Right forelimb (tissue), 1 donor: ENCODE data around the gene INKA1.
"Not testable (repeated sequence)": the region's sequence is repeated elsewhere in the genome, so short reads cannot be mapped to it uniquely, and the experiment has no call there.

Experiments used
- DNase-seq: peaks from one replicate; pipeline ENCODE4 v3.0.0-alpha.2; 2018

The INKA1 gene

DNA sequence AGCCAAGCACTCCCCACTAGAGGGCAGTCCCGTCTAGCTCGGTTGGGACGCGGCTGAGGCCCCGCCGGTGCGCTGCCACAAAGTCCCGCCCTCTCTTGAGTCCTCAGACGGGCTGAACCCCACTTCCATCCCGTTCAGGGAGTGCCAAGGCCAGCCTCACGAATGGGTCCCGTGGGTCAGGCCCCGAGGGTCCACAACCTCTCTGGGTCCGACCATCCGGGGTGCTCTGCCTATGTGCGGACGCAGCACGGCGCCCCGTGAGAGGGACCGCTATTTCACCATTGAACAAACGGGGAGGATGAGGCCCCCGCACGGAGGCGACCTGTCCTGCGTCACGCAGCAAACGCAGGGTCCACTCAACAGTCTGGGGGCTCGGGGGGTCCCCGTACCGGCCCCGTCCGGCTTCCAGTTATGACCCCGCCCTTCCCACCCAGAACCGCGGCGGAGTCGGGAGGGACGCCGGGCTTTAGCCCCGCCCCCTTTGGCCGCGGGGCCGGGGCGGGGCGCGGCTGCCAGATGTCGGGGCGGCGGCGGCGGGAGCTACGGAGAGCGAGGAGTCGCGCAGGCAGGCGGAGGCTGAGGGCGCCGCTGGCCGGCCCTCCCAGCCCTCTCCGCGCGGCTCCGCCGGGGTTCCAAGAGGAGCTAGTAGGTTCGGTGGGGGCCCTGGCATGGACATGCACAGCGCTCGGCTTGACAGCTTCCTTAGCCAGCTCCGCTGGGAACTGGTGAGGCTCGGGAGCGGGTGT is at the start of gene INKA1:
INKA1 (plus strand) TSS at position 543 of the 746 bp plus-strand sequence; CDS start at position 675, 132 bp downstream.
- DNase-seq: peak; percentile 93

DNA sequence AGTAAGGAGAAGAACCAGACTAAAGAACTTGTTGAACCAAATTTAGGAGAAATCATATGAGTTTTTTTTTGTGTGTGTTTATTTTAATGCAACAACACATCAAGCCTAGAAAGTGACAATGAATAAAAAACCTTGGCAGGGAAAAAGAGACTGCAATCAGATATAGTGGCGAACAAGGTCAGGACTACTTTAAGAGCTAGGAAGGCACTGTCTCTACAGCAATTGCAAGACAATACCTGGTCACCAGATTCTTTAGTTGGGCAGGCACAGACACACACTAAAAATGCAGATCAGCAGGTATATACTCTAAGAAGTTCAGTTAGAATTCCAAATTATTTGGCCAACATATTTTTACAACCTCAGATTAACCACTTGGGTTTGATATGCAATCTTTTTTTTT is 48.5 kb upstream of the INKA1 start:
- DNase-seq: no peak

GRCh38 chr3:49756036-49756435 is 47.0 kb upstream of the INKA1 start:
- DNase-seq: no peak

DNA sequence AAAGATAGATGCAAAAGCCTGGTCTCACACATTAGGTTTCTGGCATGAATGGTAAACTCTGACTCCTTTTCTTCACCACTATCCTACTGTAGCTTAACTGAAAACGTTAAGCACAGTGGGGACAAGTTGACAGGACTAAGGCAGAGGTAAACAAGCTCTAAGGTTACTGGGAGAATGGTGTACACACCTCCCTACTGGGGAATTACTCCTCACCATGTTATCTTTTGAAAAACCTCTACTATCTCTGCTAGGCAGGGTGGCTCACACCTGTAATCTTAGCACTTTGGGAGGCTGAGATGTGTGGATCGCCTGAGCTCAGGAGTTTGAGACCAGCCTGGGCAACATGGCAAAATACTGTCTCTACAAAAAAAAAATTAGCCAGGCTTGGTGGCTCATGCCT is 45.9 kb upstream of the INKA1 start:
- DNase-seq: no peak

DNA sequence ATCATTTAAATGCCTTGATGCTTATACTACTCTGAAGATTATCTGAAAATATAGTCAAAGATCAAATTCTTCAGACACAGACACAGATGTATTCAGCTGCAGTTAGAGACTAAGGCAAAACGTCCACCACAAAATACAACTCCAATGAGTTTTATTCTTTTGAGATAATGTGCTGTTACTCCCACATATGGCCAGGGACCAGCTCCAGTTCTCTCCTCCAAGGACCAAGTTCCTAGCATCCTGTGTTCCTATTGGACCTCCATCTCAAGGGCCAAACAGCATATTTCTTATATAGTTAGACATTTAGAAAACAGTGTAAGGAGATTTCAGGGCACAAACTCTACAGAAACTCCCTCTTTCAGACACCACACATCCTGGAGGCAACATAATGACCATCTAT is 43.8 kb upstream of the INKA1 start:
- DNase-seq: no peak

- no peak for DNase-seq
Observed at GRCh38 chr3:49761661-49762060, 41.4 kb upstream of the INKA1 start.

GRCh38 chr3:49763981-49764380 is 39.1 kb upstream of the INKA1 start:
- no peak for DNase-seq

DNA sequence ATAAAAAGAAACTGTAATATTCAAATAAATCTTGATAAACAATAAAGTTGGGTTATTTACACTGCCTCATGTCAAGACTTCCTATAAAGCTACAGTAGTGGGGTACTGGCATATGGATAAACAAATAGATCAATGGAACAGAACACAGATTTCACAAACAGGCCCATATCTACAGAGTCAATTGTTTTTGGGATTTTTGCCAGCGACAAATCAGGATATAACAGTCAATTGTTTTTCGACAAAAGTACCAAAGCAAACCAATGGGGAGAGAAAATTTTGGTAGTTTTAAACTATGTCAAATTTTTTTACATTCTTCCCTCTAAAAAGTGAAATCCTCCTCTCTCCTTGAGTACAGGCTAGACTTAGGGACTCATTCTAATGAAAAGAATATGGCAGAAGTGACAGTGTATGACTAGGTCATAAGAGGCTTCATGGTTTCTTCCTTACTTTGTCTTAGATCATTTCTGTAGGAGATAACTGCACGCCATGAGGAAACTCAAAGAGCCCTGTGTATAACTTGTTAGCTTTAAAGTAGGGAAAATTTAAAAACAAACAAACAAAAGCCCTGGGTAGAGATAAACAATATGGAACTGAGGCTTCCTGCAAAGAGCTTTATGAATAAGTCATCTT is 33.7 kb upstream of the INKA1 start:
- DNase-seq: no peak

GRCh38 chr3:49769926-49770325 is 33.1 kb upstream of the INKA1 start:
- no peak for DNase-seq

DNA sequence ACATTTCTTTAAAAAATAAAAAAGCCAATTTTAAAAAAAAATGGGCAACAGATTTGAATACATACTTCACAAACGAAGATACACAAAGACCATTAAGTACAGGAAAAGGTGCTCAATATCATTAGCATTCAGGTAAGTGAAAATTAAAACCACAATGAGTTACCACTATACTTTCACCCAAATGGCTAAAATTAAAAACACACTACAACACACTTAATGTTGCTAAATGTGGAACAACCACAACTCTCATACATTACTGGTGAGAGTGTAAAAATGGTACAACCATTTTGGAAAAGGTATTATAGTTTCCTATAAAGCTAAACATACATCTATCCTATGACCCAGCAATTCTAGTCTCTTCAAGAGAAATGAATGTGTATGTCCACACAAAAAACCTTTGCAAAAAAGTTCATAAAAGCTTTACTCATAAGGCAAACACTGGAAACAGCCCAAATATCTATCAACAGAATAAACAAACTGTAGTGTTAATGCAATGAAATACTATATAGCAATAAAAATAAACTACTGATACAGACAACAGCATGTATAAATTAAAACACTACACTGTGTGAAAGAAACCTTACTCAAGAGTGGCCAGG is 31.6 kb upstream of the INKA1 start:
- DNase-seq: no peak

DNA sequence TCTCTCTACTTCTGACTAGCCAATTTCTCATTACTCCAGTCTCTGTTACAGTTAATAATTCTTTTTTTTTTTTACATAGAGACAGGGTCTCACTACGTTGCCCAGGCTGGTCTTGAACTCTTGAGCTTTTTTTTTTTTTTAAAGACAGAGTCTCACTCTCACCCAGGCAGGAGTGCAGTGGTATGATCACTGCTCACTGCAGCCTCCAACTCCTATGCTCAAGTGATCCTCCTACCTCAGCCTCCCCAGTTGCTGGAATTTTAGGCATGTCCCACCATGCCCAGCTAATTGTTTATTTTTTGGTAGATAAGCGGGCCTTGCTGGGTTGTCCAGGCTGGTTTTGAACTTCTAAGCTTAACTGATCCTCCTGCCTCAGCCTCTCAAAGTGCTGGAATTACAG is 30.4 kb upstream of the INKA1 start:
- no peak for DNase-seq

DNA sequence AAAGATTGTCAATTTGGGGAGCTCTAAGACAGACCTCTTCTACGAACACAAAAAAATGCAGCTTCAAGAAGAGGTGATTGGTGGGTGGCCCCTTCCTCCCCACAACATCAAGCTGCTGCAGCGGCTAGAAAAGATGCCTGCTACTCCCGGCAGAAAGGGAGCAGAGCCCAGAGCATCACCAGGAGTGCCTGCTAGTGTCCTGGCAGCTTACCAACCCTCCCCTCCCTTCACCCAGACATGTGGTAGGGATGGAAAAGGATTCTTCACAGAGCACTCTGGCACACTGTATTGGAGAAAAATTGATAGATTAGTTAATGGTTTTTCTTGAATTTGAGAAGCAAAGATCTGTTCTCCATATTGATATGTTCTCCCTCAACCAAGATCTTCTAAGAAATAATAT is 27.5 kb upstream of the INKA1 start:
- no peak for DNase-seq

GRCh38 chr3:49776101-49776500 is 27.0 kb upstream of the INKA1 start:
- DNase-seq: not testable (repeated sequence)

GRCh38 chr3:49779358-49780079 is 23.5 kb upstream of the INKA1 start:
- DNase-seq: no peak

DNA sequence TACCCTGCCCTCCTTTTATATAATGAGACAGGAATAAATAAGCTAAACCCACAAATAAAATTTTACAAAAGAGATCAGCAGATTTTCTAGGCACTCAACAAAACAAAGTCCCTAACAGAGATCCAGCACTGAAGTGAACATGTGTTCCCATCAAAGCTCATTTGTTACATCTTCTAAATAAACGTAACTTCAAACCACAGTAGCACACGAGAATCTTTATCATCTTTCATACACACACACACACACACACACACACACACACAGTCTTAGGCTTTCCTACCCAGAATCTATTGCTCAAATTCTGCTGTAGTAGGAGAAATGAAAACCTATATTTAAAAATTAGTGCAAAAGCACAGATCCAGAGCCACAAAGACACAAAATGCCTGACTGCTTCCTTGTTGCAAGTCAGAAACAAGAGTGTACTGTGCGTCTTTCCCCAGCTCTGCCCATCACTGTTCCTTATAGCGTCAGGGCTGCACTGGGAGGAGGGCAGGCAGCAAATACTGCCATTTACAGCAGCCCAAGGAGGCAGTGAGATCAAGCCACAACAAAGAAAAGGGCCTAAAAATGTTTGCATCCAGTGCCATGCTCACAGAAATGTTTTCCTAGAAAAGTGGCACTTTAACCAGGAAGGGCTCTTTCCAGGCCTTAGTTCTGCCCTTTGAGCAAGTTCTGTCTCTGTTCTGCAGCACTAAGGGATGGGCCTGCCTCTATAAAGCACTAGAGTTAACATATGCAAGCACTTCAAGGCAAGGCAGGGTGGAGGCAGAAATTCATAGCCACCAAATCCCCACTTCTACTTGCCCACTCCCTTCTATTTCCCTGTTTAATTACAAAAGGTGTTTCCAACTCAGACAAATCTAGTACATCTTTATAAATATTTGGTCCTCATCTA is 22.7 kb upstream of the INKA1 start:
- no peak for DNase-seq

GRCh38 chr3:49780975-49781365 is 22.1 kb upstream of the INKA1 start:
- DNase-seq: not testable (repeated sequence)

GRCh38 chr3:49781415-49782199 is 21.5 kb upstream of the INKA1 start:
- DNase-seq: no peak

- not testable (repeated sequence) for DNase-seq
Observed at GRCh38 chr3:49782277-49782676, 20.8 kb upstream of the INKA1 start.

- DNase-seq: peak; percentile 61
Observed at GRCh38 chr3:49785565-49786356, 17.3 kb upstream of the INKA1 start.

DNA sequence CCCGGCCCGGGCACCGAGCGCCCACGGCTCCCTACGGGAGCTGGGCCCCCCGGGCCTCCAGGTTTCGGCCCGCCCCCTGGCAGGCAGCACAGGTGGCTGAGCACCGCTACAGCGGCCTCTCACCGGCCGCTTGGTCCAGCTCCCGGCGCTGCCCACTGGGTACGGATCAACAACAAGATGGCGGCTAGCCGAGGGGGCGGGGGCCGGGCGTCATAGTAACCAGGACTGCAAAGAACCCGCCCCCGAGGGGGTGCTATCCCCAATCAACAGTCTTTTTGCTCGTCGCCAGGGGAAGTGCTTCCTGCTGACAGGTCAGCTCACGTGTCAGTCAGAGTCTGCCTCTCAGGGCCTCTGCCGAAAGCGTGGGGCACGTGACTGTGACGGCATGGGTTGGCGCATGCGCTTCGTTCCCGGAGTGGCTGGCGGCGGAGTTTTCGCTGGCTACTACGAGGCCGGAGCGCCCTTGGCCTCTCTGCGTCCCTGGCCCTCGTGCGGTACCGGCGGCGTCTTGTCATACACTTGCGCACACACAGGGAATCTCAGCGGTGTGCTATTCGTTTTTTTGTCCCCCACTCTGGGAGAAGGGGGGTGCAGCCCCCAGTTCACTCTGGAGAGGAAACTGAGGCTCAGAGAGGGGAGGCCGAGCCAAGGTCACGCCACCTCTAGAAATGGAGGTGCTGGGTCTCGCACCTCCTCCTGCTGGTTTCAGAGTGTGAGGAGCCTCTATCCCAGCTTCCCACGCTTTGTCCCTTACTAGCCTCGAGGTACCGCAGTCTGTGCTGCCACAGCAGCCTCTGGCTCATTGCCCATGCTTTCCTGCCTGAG is 16.5 kb upstream of the INKA1 start, which contains the start of gene IP6K1:
IP6K1 (minus strand) TSS at position 186 of the 825 bp plus-strand sequence. CDS start 38,502 bp downstream, outside the sequence.
- peak; percentile 100 for DNase-seq
